MM.1S (cell line): ENCODE data around the gene MAP2.

Source experiments
- CTCF ChIP-seq: fragments of 300-600 bp; sonication (generic); IDR thresholded peaks from 2 replicates; pipeline ENCODE4 v1.5.1; 2016; ENCODE audit warnings: antibody characterized with exemption, low read length, mixed read lengths
- EZH2 ChIP-seq: fragments of 300-600 bp; sonication (generic); optimal IDR thresholded peaks from 2 replicates; pipeline ENCODE3; 2017; ENCODE audit warnings: low read depth, mild to moderate bottlenecking, antibody characterized with exemption, low read length, mixed read lengths
- EZH2phosphoT487 ChIP-seq: fragments of 300-600 bp; sonication (generic); IDR thresholded peaks from 2 replicates; pipeline ENCODE4 v1.6.1; 2018; ENCODE audit warnings: antibody characterized with exemption, low read length

GRCh38 chr2:209398463-209398862, 25.4 kb upstream of the MAP2 start:
- TF ChIP-seq CTCF (no peak), EZH2 (no peak), EZH2phosphoT487 (no peak)
